Measurements from ENCODE around the gene RLN3.
"Not testable (repeated sequence)": the region's sequence is repeated elsewhere in the genome, so short reads cannot be mapped to it uniquely, and the experiment has no call there.

Gene RLN3

GRCh38 chr19:14015524-14016035 is 12.4 kb upstream of the RLN3 start:
- TF ChIP-seq, protein P1, sequence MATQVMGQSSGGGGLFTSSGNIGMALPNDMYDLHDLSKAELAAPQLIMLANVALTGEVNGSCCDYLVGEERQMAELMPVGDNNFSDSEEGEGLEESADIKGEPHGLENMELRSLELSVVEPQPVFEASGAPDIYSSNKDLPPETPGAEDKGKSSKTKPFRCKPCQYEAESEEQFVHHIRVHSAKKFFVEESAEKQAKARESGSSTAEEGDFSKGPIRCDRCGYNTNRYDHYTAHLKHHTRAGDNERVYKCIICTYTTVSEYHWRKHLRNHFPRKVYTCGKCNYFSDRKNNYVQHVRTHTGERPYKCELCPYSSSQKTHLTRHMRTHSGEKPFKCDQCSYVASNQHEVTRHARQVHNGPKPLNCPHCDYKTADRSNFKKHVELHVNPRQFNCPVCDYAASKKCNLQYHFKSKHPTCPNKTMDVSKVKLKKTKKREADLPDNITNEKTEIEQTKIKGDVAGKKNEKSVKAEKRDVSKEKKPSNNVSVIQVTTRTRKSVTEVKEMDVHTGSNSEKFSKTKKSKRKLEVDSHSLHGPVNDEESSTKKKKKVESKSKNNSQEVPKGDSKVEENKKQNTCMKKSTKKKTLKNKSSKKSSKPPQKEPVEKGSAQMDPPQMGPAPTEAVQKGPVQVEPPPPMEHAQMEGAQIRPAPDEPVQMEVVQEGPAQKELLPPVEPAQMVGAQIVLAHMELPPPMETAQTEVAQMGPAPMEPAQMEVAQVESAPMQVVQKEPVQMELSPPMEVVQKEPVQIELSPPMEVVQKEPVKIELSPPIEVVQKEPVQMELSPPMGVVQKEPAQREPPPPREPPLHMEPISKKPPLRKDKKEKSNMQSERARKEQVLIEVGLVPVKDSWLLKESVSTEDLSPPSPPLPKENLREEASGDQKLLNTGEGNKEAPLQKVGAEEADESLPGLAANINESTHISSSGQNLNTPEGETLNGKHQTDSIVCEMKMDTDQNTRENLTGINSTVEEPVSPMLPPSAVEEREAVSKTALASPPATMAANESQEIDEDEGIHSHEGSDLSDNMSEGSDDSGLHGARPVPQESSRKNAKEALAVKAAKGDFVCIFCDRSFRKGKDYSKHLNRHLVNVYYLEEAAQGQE (IDR thresholded peaks at IDR 0.05; ENCODE audit: insufficient replicate concordance, low read depth): no peak
- TF ChIP-seq POLR2AphosphoS5 (IDR thresholded peaks at IDR 0.05; ENCODE audit: low read depth) (no peak), SPI1 (IDR thresholded peaks at IDR 0.05; ENCODE audit: borderline replicate concordance, low read depth) (no peak)
- Histone ChIP-seq H3K27me3 (ENCODE audit: insufficient read depth, poor library complexity, severe bottlenecking) (no peaks in the 10 kb centered on the region), H3K4me3 (replicated peaks; ENCODE audit: insufficient read depth, low read length) (no peak overlapping the region), H3K27ac (replicated peaks) (no peak overlapping the region)
- no peak for DNase-seq (ENCODE audit: low read depth in 1 of 2, low spot score in 1 of 2)

GRCh38 chr19:14019100-14019499 is 8.8 kb upstream of the RLN3 start:
- no peak for DNase-seq (ENCODE audit: low read depth in 1 of 2, low spot score in 1 of 2)
- no peaks in the 10 kb centered on the region for H3K27me3 ChIP-seq (ENCODE audit: insufficient read depth, poor library complexity, severe bottlenecking)
- no peak overlapping the region for H3K27ac ChIP-seq (replicated peaks)
- H3K4me3 ChIP-seq (replicated peaks; ENCODE audit: insufficient read depth, low read length): no peak overlapping the region
- TF ChIP-seq POLR2AphosphoS5 (IDR thresholded peaks at IDR 0.05; ENCODE audit: low read depth) (no peak), GABPA (IDR thresholded peaks at IDR 0.05; ENCODE audit: low read depth) (no peak), SPI1 (IDR thresholded peaks at IDR 0.05; ENCODE audit: borderline replicate concordance, low read depth) (no peak)
- TF ChIP-seq, protein P2, sequence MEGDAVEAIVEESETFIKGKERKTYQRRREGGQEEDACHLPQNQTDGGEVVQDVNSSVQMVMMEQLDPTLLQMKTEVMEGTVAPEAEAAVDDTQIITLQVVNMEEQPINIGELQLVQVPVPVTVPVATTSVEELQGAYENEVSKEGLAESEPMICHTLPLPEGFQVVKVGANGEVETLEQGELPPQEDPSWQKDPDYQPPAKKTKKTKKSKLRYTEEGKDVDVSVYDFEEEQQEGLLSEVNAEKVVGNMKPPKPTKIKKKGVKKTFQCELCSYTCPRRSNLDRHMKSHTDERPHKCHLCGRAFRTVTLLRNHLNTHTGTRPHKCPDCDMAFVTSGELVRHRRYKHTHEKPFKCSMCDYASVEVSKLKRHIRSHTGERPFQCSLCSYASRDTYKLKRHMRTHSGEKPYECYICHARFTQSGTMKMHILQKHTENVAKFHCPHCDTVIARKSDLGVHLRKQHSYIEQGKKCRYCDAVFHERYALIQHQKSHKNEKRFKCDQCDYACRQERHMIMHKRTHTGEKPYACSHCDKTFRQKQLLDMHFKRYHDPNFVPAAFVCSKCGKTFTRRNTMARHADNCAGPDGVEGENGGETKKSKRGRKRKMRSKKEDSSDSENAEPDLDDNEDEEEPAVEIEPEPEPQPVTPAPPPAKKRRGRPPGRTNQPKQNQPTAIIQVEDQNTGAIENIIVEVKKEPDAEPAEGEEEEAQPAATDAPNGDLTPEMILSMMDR (IDR thresholded peaks at IDR 0.05; ENCODE audit: insufficient read depth, low read length): no peak
- TF ChIP-seq, protein P1 (IDR thresholded peaks at IDR 0.05; ENCODE audit: insufficient replicate concordance, low read depth): no peak

GRCh38 chr19:14019739-14020138 is 8.2 kb upstream of the RLN3 start:
- not testable (repeated sequence) for H3K27me3 ChIP-seq (ENCODE audit: insufficient read depth, poor library complexity, severe bottlenecking); DNase-seq (ENCODE audit: low read depth in 1 of 2, low spot score in 1 of 2); H3K4me3 ChIP-seq (replicated peaks; ENCODE audit: insufficient read depth, low read length); H3K27ac ChIP-seq (replicated peaks)

- 0 out of 2 replicates have a peak overlapping the region, but pooled peaks have one; percentile 12 for H3K27ac ChIP-seq (replicated peaks)
- TF ChIP-seq POLR2AphosphoS5 (IDR thresholded peaks at IDR 0.05; ENCODE audit: low read depth): no peak
- TF ChIP-seq, protein P2 (IDR thresholded peaks at IDR 0.05; ENCODE audit: insufficient read depth, low read length): no peak
- no peak for TF ChIP-seq SPI1 (IDR thresholded peaks at IDR 0.05; ENCODE audit: borderline replicate concordance, low read depth)
- no peak for TF ChIP-seq GABPA (IDR thresholded peaks at IDR 0.05; ENCODE audit: low read depth)
- TF ChIP-seq, protein P1 (IDR thresholded peaks at IDR 0.05; ENCODE audit: insufficient replicate concordance, low read depth): no peak
- peak; percentile 18 to 28 for DNase-seq (ENCODE audit: low read depth in 1 of 2, low spot score in 1 of 2)
- H3K27me3 ChIP-seq (ENCODE audit: insufficient read depth, poor library complexity, severe bottlenecking): no peaks in the 10 kb centered on the region
- no peak overlapping the region for H3K4me3 ChIP-seq (replicated peaks; ENCODE audit: insufficient read depth, low read length)
Observed at GRCh38 chr19:14021474-14021873, 6.5 kb upstream of the RLN3 start.
